A172 (cell line): ENCODE measurements around the gene MAGI1. TPM values are rescaled to one million over a fixed set of nuclear protein-coding genes. Genes with fewer than 3 reads are reported as not detected.

ENCODE experiments used
- DNase-seq: peaks from one replicate; pipeline ENCODE4 v3.0.0-alpha.2; 2015; ENCODE audit warnings: low spot score
- total RNA-seq: library from RNA; depleted of rRNA; stranded (reverse); fragments of >200 nt; shearing (Covaris generic); gene quantifications from 2 replicates; pipeline ENCODE4 v1.2.3, GENCODE V29; 2014

Gene MAGI1
- total RNA-seq, 1 experiment from 2014 or later, result 4.7 TPM

- no peak for DNase-seq
Observed at GRCh38 chr3:65669163-65669875, 369.4 kb downstream of the MAGI1 start.

GRCh38 chr3:65667963-65668362, 370.8 kb downstream of the MAGI1 start:
- no peak for DNase-seq

DNA sequence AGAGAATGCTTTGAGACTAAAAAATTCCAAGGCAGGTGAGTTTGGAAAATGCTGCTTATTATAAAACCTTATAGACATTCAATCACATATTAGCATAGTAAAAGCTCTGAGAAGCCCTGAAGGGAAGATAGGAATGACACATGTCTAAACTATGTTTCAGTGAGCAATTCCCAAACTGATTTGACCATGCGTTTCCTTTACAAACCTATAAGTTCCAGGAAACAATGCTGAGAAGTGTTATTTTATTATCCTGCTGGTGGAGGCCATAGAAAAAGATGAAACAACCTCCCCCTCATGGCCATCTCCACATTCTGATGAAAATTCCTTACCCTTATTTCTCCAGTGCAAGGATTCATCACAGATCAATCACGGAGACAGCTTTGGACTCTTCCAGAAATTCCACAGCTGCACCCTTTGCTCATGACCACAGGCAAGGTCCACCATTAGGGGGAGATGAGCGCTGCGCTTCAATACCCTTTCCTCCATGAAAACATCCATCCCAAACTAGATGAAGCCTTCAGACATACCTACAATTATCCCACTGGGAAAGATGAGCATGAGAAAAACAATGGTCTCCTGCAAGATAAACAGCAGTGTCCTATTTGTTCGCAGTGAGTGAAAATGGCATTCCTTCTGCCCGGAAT, 372.1 kb downstream of the MAGI1 start:
- no peak for DNase-seq

- DNase-seq, result no peak
Observed at GRCh38 chr3:65665915-65666314, 372.8 kb downstream of the MAGI1 start.

GRCh38 chr3:65664931-65665330, 373.8 kb downstream of the MAGI1 start:
- DNase-seq, result no peak

GRCh38 chr3:65664446-65664845, 374.3 kb downstream of the MAGI1 start:
- no peak for DNase-seq

- DNase-seq, result no peak
Observed at GRCh38 chr3:65662095-65662494, 376.6 kb downstream of the MAGI1 start.

GRCh38 chr3:65660000-65660598, 378.6 kb downstream of the MAGI1 start:
- DNase-seq, result no peak

DNA sequence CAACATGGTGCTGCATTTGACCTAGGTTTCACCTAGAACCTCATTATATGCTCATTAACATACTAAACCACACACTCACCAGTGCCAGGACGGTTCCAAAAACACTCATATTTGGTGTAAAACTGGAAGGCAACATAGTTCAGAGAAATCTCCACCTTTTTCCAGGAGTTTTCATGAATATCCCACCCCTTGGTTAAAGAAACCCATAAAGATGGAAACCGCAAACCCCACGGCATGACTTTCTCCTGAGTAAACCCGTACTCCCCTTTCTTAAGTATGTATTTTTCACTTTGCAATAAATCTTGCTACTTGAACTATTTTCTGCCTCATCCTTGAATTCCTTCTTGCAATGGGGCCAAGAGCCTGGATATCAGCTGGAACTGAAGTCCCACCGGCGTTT, 379.3 kb downstream of the MAGI1 start:
- DNase-seq, result no peak

DNA sequence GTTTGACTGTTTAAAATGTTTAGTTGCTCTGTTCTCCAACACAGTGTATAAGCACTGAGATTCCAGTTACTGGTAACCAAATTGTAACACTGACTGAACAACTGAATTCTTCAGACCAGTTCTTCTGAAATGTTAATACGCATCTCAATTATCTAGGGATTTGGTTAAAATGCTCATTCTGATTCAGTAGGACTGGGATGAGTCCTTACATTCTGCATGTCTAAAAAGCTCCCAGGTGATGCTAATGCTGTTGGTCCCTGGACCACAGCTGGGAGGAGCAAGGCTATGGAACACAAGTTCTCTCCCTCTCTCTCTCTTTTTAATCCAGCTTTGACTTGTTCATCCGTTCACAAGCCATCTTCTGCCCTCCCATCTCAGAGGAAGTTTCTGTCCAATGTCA, 380.3 kb downstream of the MAGI1 start:
- no peak for DNase-seq

- DNase-seq, result no peak
Observed at GRCh38 chr3:65655061-65655460, 383.7 kb downstream of the MAGI1 start.

DNA sequence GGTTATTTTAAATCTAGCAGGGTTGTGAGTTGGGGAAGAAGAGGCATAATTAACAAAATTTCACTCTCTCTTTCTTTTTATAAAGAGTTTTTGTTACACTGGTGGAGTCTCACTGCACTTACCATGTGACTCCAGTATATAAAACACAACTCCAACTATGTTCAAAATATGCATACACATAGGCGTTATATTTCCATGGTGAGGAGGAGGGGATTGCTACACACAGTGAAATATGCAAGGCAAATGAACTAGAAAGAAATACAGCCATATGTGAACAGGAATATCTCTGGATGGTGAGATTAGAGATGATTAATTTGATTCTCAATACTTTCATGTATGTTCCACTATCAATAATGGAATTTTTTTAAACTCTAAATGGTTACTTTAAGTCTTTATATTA, 385.0 kb downstream of the MAGI1 start:
- DNase-seq, result no peak

DNA sequence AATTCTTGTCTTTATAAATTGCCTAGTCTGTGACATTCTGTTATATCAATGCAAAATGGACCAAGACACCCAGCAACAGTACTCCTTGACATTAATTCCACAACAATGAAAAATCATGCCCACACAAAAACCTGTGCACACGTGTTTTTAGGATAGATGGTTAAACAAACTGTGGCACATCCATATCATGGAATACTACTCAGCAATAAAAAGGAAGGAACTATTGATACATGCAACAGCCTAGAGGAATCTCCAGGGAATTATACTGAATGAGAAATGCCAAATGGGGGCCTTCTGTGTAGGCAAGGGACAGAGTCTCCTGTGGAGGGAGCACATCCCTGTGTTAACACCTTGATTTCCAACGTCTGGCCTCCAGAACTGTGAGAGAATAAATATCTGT, 388.5 kb downstream of the MAGI1 start:
- no peak for DNase-seq

DNA sequence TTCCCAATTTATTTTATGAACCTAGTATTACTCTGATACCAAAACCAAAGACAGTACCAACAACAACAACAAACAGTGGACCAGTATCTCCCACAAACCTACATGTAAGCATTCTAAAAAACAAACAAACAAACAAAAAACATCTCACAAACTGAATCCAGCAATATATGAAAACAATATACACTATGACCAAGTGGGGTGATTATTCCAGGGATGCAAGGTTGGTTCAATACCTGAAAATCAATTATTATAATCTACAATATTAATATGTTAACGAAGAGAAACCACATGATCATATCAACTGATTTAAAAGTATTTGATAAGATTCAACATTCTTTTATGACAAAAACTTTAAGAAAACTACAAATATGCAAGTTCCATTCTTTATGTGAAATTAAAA, 391.3 kb downstream of the MAGI1 start:
- no peak for DNase-seq

DNA sequence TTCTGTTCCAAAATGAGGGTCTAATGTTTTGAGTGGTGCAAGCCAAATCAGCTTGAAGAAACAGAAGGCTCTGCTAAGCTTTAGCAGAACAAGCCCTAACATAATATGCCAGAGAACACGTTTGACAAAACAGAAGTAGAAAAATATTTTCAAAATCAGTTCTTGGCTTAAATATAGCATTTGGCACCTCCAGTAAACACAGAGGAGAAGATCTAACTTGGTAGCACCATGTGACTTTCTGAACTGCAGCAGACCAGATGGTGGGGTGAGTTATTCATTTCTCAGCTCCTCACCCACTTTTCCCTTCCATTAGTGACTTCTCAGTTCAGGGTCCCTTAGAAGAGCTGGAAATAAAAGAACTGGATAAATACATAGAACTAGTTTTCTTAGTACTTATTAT, 395.8 kb downstream of the MAGI1 start:
- DNase-seq, result no peak

DNA sequence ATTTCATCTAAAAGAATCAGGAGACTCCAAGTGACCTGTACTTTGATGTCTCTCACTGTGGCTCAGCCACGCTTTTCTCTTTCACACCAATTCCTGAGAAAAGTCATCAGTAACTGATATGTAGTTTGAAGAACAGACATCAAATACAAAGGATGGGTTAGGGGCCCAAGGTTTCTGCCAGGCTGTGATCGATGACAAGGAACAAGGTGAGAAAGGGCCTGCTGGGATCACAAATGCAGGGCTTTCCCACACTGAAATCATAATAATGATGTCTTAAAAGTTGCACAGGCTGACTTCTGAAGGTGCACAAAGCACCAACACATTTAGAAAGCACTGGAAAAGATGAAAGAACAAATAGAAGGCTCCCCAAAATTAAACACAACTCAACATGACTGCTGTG, 396.9 kb downstream of the MAGI1 start:
- DNase-seq, result no peak

GRCh38 chr3:65641045-65641444, 397.7 kb downstream of the MAGI1 start:
- no peak for DNase-seq

DNA sequence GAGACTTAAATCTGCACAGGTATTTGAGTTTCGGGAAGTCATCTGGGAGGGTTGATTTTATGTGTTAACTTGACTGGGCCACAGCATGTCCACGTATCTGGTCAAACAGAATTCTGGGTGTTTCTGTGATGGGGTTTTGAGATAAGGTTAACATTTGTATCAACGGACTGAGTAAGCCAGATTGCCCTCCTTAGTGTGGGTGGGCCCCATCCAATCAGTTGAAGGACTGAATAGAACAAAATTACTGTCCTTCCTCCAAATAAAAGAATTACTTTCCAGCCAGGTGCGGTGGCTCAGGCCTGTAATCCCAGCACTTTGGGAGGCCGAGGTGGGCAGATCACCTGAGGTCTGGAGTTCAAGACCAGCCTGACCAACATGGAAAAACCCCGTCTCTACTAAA, 399.3 kb downstream of the MAGI1 start:
- DNase-seq, result no peak

DNA sequence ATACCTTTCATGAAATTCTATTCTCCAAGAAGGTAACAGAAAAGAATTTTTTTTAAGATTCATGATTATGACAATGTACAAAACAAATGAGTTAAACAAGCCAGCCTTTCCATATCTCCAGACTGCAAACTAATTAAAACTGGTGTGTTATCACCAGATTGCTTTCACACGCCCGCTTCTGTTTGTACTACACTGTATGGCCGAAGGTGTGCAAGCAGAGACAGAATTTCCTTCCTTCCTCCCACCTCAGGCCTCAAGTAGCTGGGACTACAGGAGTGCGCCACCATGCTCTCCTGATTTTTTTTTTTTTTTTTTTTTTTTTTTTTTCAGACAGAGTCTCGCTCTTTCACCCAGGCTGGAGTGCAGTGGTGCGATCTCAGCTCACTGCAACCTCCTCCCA, 400.4 kb downstream of the MAGI1 start:
- DNase-seq, result no peak

DNA sequence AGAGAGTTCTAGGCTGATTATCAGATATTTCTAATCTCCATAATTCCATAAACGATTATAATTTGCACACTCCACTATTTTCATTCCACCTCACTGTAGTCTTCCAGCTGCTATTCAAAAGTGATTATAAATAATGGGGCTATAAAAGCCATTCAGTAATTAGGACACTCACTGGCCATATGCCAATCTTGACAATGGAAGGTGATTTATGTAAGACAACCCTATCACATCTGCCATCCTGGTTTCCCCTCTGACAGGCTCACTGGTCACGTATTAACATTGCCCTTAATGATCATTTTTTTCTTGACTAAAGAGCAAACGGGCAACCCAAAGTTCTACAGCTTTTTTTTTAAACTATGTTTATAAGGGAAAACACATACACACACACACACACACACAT, 402.4 kb downstream of the MAGI1 start:
- no peak for DNase-seq

GRCh38 chr3:65635657-65636056, 403.1 kb downstream of the MAGI1 start:
- no peak for DNase-seq

DNA sequence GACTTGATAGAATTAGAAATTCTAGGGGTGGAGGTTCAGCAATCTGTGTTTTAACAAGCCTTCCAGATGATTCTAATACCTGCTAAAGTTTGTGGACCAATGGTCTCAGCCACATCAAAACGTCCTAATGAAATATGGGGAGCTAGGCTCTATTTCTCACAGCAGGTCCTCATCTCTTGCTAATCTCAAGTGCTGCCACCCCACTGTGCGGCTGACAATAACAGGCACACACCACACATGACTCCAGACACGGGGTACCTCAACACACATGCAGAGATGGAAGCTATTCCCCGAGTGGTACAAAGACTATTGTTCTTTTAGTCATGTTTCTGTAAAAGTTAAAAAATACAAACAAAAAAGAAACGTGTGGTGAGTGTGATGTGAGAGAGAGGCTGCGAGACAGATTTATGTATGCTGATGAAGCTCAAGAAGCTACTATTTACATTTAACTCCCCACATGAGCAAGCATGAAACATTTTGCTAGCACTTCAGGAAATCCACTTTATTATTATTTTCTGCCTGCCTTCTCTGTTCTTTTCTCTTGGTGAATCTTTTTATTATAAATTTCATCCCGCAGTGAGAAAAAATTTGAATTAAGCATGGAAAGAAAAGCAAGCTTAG, 405.6 kb downstream of the MAGI1 start:
- no peak for DNase-seq

DNA sequence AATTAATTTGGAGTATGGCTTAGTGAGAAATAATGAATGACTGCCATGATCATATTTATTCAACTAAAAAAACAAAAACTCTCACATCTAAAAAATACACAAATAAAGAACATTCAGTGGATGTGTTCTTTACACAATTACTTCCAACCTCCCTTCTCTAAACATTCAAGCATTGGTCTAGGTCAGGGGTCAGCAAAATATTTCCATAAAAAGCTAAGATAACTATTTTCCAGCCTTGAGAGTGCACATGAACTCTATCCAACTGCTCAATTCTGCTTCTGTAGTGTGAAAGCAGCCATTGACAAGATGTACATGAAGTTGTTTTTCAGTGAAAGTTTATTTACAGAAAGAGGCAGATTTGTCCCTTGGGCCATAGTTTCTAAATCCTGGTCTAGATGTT, 406.3 kb downstream of the MAGI1 start:
- no peak for DNase-seq
